ENCODE data around the gene DGKI.

The DGKI gene

GRCh38 chr7:137873524-137873923 lies 26.8 kb upstream of the DGKI start:
- H3K4me3 ChIP-seq (ENCODE audit: control insufficient read depth, low read depth, low read length) = no peak overlapping the region

GRCh38 chr7:137871170-137871915 lies 24.6 kb upstream of the DGKI start:
- H3K4me3 ChIP-seq (ENCODE audit: control insufficient read depth, low read depth, low read length) = no peak overlapping the region
- DNase-seq (ENCODE audit: low read depth) = no peak
- TF ChIP-seq CTCF (IDR thresholded peaks at IDR 0.05; ENCODE audit: control insufficient read depth, insufficient read depth, low read depth, low read length, missing control alignments) = no peak

More at GRCh38 chr7:137873524-137873923, 26.8 kb upstream of the DGKI start:
- peak; percentile 87 for DNase-seq (ENCODE audit: low read depth)
- TF ChIP-seq CTCF (IDR thresholded peaks at IDR 0.05; ENCODE audit: control insufficient read depth, insufficient read depth, low read depth, low read length, missing control alignments) = no peak

- H3K4me3 ChIP-seq (ENCODE audit: control insufficient read depth, low read depth, low read length) = no peak overlapping the region
- TF ChIP-seq CTCF (IDR thresholded peaks at IDR 0.05; ENCODE audit: control insufficient read depth, insufficient read depth, low read depth, low read length, missing control alignments) = no peak
- no peak for DNase-seq (ENCODE audit: low read depth)
These were observed 23.9 kb upstream of the DGKI start for GRCh38 chr7:137870684-137871083.

- no peak overlapping the region for H3K4me3 ChIP-seq (ENCODE audit: control insufficient read depth, low read depth, low read length)
- no peak for TF ChIP-seq CTCF (IDR thresholded peaks at IDR 0.05; ENCODE audit: control insufficient read depth, insufficient read depth, low read depth, low read length, missing control alignments)
- no peak for DNase-seq (ENCODE audit: low read depth)
These were observed 23.3 kb upstream of the DGKI start for GRCh38 chr7:137870078-137870477.

GRCh38 chr7:137869260-137869659 lies 22.5 kb upstream of the DGKI start:
- no peak for TF ChIP-seq CTCF (IDR thresholded peaks at IDR 0.05; ENCODE audit: control insufficient read depth, insufficient read depth, low read depth, low read length, missing control alignments)
- DNase-seq (ENCODE audit: low read depth) = no peak
- H3K4me3 ChIP-seq (ENCODE audit: control insufficient read depth, low read depth, low read length) = no peak overlapping the region

GRCh38 chr7:137867289-137867688 lies 20.5 kb upstream of the DGKI start:
- no peak for DNase-seq (ENCODE audit: low read depth)
- TF ChIP-seq CTCF (IDR thresholded peaks at IDR 0.05; ENCODE audit: control insufficient read depth, insufficient read depth, low read depth, low read length, missing control alignments) = no peak
- H3K4me3 ChIP-seq (ENCODE audit: control insufficient read depth, low read depth, low read length) = no peak overlapping the region

Data from AG09309 (cell line).